Suprapubic skin (tissue), 4 donors: ENCODE measurements around the gene SS18L1. TPM values are rescaled to one million over a fixed set of nuclear protein-coding genes. Genes with fewer than 3 reads are reported as not detected.

Experiments used
- DNase-seq, 2 donors: peaks; one replicate each; pipeline ENCODE4 v3.0.0-alpha.2; 2019; ENCODE audit warnings: low spot score in 2 of 2
- H3K27ac ChIP-seq: fragments of 200-600 bp; sonication (generic); one replicate; pipeline ENCODE4 v1.5.1; 2019
- H3K27me3 ChIP-seq: fragments of 200-600 bp; sonication (generic); one replicate; pipeline ENCODE4 v1.5.1; 2019
- H3K36me3 ChIP-seq: fragments of 200-600 bp; sonication (generic); one replicate; pipeline ENCODE4 v1.5.1; 2019
- H3K4me1 ChIP-seq: fragments of 200-600 bp; sonication (generic); one replicate; pipeline ENCODE4 v1.5.1; 2019
- H3K4me3 ChIP-seq: fragments of 200-600 bp; sonication (generic); one replicate; pipeline ENCODE4 v1.5.1; 2019; ENCODE audit warnings: mild to moderate bottlenecking
- H3K9me3 ChIP-seq: fragments of 200-600 bp; sonication (generic); one replicate; pipeline ENCODE4 v1.5.1; 2019
- EP300 ChIP-seq: sonication (generic); formaldehyde crosslinking; IDR thresholded peaks from one replicate; pipeline ENCODE4 v1.6.1; 2017; ENCODE audit warnings: antibody characterized with exemption
- POLR2A ChIP-seq, 2 donors: fragments of 450-650 bp; IDR thresholded peaks; one replicate each; pipeline ENCODE4 v1.6.1; 2017; ENCODE audit warnings: antibody characterized with exemption in 2 of 2, mild to moderate bottlenecking in 2 of 2, moderate library complexity in 2 of 2
- POLR2AphosphoS5 ChIP-seq, 3 donors: sonication (generic); formaldehyde crosslinking; IDR thresholded peaks; one replicate each; pipeline ENCODE4 v1.6.1; 2017; ENCODE audit warnings: antibody characterized with exemption in 3 of 3
- WGBS: methylation state at CpG from one replicate; pipeline ENCODE4 v1.1.5; 2018; 5-methylcytosine and 5-hydroxymethylcytosine counted together
- total RNA-seq, 4 donors: library from RNA; depleted of rRNA; stranded (reverse); fragments of >200 nt; gene quantifications; one replicate each; pipeline ENCODE4 v1.1.0, GENCODE V29; 2016
- TF ChIP-seq, protein P1 (sequence below), 2 donors: fragments of 200-600 bp in 1 of 2; fragments of 450-650 bp in 1 of 2; sonication (generic) in 1 of 2; IDR thresholded peaks; one replicate each; pipeline ENCODE4 v1.5.1; 2016 to 2019; ENCODE audit warnings: antibody characterized with exemption in 2 of 2, mild to moderate bottlenecking in 1 of 2, moderate library complexity in 1 of 2

The SS18L1 gene
- total RNA-seq, 4 donors from 2014 or later, result 23.3 to 81.1 (median 26.9) TPM

DNA sequence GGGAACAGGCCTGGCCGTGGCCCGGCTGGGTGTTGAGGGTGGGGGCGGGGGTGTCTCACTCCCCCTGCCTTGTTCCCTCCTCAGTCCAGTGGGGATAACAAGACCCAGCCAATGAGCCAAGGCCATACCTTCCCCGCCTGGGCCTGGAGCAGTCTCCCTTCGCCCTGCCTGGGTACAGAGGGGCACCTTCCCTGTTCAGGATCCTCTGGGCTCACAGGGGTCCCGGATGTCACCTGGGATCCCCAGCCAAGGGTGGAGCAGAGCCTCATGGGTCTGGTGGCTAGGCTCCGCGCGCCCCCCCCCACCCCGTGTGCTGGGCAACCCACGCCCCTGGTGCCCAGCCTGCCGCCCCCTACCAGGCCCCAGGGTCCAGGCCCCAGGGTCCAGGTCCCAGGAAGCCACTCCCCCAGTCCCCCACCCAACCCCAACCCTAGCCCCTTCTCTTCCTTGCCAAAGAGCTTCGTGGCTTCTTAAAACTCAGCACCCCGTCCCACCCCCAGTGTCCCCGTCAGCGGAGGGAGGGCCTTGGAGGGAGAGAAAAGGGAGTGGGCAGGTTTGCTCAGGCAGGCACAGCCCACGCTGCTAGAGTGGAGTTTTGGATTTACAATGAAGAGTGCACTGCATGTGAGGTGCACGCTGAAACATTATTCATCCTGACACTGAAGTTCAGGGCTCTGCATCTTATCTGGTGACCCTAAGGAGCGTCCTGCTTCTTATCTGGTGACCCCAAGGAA lies 64.7 kb downstream of the SS18L1 start:
- H3K27me3 ChIP-seq, result peaks cover 43% of the 10 kb centered on the region
- H3K9me3 ChIP-seq, result no peaks in the 10 kb centered on the region
- H3K4me3 ChIP-seq, result no peak overlapping the region
- DNase-seq, result no peak
- no peaks in the 10 kb centered on the region for H3K4me1 ChIP-seq
- H3K27ac ChIP-seq, result no peak overlapping the region
- WGBS, result 41% methylated on average over 6 of the region's 19 CpGs
- H3K36me3 ChIP-seq, result peaks cover 1% of the 10 kb centered on the region
- TF ChIP-seq POLR2AphosphoS5 (IDR thresholded peaks at IDR 0.05), result no peak
- no peak for TF ChIP-seq EP300
- TF ChIP-seq, protein P1, sequence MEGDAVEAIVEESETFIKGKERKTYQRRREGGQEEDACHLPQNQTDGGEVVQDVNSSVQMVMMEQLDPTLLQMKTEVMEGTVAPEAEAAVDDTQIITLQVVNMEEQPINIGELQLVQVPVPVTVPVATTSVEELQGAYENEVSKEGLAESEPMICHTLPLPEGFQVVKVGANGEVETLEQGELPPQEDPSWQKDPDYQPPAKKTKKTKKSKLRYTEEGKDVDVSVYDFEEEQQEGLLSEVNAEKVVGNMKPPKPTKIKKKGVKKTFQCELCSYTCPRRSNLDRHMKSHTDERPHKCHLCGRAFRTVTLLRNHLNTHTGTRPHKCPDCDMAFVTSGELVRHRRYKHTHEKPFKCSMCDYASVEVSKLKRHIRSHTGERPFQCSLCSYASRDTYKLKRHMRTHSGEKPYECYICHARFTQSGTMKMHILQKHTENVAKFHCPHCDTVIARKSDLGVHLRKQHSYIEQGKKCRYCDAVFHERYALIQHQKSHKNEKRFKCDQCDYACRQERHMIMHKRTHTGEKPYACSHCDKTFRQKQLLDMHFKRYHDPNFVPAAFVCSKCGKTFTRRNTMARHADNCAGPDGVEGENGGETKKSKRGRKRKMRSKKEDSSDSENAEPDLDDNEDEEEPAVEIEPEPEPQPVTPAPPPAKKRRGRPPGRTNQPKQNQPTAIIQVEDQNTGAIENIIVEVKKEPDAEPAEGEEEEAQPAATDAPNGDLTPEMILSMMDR (IDR thresholded peaks at IDR 0.05), result no peak

GRCh38 chr20:62208795-62209755 lies 65.5 kb downstream of the SS18L1 start:
- no peak for TF ChIP-seq EP300
- TF ChIP-seq POLR2A (IDR thresholded peaks at IDR 0.05), result no peak
- no peak for TF ChIP-seq POLR2AphosphoS5 (IDR thresholded peaks at IDR 0.05)
- TF ChIP-seq, protein P1 (IDR thresholded peaks at IDR 0.05), result no peak
- WGBS, result 33% methylated on average over 16 of the region's 27 CpGs
- Histone ChIP-seq H3K9me3 (no peaks in the 10 kb centered on the region), H3K27me3 (peaks cover 48% of the 10 kb centered on the region), H3K4me3 (no peak overlapping the region), H3K4me1 (no peaks in the 10 kb centered on the region), H3K36me3 (no peaks in the 10 kb centered on the region), H3K27ac (no peak overlapping the region)
- no peak for DNase-seq

DNA sequence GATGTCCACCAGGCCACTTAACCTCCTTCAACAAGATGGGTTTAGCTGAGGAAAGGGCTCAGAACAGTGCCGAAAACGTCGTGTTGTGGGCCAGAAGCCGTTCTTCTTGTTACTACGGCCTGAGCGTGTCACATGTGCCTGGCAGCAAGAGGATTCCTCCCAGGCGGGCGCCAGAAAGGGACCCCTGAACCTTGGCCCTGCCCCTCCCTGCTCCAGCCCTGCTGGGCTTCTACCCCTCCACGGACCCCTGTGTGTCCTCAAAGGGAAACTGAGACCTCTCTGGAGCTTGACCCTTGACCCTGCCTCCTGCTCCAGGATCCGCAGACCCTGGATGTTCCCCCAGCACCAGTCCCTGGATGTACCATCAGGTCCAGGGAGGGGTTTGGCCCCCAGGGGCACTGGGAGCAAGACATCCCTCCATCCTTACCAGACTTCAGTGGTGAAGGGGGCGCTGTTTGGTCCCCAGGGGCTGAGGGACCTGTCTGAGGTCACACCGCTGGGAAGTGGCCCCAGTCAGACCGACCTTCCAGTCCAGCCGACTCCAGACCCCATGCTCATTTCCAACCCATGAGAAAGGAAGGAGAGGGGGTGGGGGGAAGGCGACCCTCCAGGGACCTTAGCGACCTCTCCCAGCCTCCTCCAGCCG lies 66.4 kb downstream of the SS18L1 start:
- Histone ChIP-seq H3K27ac (no peak overlapping the region), H3K27me3 (peaks cover 57% of the 10 kb centered on the region), H3K36me3 (no peaks in the 10 kb centered on the region), H3K9me3 (no peaks in the 10 kb centered on the region), H3K4me1 (no peaks in the 10 kb centered on the region), H3K4me3 (no peak overlapping the region)
- 57% methylated on average over 10 of the region's 17 CpGs for WGBS
- no peak for DNase-seq
- no peak for TF ChIP-seq EP300
- no peak for TF ChIP-seq POLR2AphosphoS5 (IDR thresholded peaks at IDR 0.05)
- TF ChIP-seq, protein P1 (IDR thresholded peaks at IDR 0.05), result no peak
- no peak for TF ChIP-seq POLR2A (IDR thresholded peaks at IDR 0.05)

- no peak for DNase-seq
- H3K27me3 ChIP-seq, result peaks cover 62% of the 10 kb centered on the region
- 20% methylated on average over 4 of the region's 21 CpGs for WGBS
Observed at GRCh38 chr20:62210496-62210855, 66.9 kb downstream of the SS18L1 start.

More at GRCh38 chr20:62210496-62210855, 66.9 kb downstream of the SS18L1 start:
- TF ChIP-seq EP300 (no peak), POLR2AphosphoS5 (IDR thresholded peaks at IDR 0.05) (no peak), POLR2A (IDR thresholded peaks at IDR 0.05) (no peak)
- TF ChIP-seq, protein P1 (IDR thresholded peaks at IDR 0.05), result no peak
- Histone ChIP-seq H3K4me3 (no peak overlapping the region), H3K36me3 (no peaks in the 10 kb centered on the region), H3K4me1 (no peaks in the 10 kb centered on the region), H3K9me3 (no peaks in the 10 kb centered on the region), H3K27ac (no peak overlapping the region)
